Sigmoid colon (tissue), 4 donors: ENCODE measurements around the gene PMAIP1.
"Not testable (repeated sequence)": the region's sequence is repeated elsewhere in the genome, so short reads cannot be mapped to it uniquely, and the experiment has no call there.

Experiments
- CTCF ChIP-seq, 4 experiments: fragments of 450-650 bp in 3 of 4; fragments of 200-600 bp in 1 of 4; IDR thresholded peaks; one replicate each; pipeline ENCODE4 v1.5.1; 2016 to 2019; ENCODE audit warnings: antibody characterized with exemption in 4 of 4, mild to moderate bottlenecking in 3 of 4, moderate library complexity in 2 of 4
- EP300 ChIP-seq, 4 donors: sonication (generic); formaldehyde crosslinking; IDR thresholded peaks; one replicate each; pipeline ENCODE4 v1.6.1; 2017; ENCODE audit warnings: antibody characterized with exemption in 4 of 4
- POLR2A ChIP-seq, 2 donors: fragments of 450-650 bp; IDR thresholded peaks; one replicate each; pipeline ENCODE4 v1.6.1; 2016; ENCODE audit warnings: antibody characterized with exemption in 2 of 2, mild to moderate bottlenecking in 2 of 2, moderate library complexity in 2 of 2

GRCh38 chr18:59886399-59886798 is 13.4 kb upstream of the PMAIP1 start:
- TF ChIP-seq CTCF, POLR2A, EP300 (IDR thresholded peaks at IDR 0.05): not testable (repeated sequence)
